ENCODE results near the gene FTCDNL1. TPM values are rescaled to one million over a fixed set of nuclear protein-coding genes. Genes with fewer than 3 reads are reported as not detected.

Gene FTCDNL1
- total and polyA plus RNA-seq, 2 donors (not counting 1 experiment from before 2014, with no cell fraction given), result 1.7 to 1.9 TPM

DNA sequence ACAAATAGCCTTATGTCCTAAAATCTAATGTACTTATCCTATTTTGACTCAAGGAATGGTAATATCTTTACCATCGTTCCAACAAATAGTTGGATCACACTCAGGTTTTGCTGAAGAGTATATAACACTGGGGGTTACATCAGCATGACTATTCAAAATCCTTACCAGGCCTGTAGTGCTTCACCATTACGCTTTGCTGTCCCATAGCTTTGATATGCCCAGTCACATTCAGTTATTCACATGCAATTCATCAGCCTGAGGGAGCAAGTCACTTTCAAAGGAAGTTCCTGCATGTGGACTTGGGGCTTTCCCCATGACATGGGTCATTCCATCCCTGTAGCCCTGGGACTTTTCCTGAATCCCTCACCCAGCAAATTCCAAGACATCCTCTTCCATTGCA, 39.6 kb downstream of the FTCDNL1 start:
- TF ChIP-seq EZH2 (IDR thresholded peaks at IDR 0.05; ENCODE audit: borderline replicate concordance, insufficient read depth, low read depth, low read length, poor library complexity, severe bottlenecking) (no peak), CTCF (IDR thresholded peaks at IDR 0.05) (no peak)
- WGBS (ENCODE audit: insufficient coverage), result 85% methylated on average over 1 of the region's 2 CpGs
- no peak overlapping the region for H3K4me2 ChIP-seq (replicated peaks; ENCODE audit: low read depth, low read length, poor library complexity, severe bottlenecking)
- no peak overlapping the region for H3K4me3 ChIP-seq (ENCODE audit: control extremely low read depth in 1 of 5, extremely low read depth in 1 of 5, insufficient read depth in 1 of 5, low read depth in 2 of 5, low read length in 4 of 5)
- no peaks in the 10 kb centered on the region for H4K20me1 ChIP-seq (ENCODE audit: control insufficient read depth, insufficient read depth, low read length, poor library complexity, severe bottlenecking)
- DNase-seq, result no peak
- no peaks in the 10 kb centered on the region for H3K4me1 Mint-ChIP-seq
- no peaks in the 10 kb centered on the region for H3K9me3 ChIP-seq (ENCODE audit: control extremely low read depth in 1 of 3, control insufficient read depth in 2 of 3, insufficient read depth in 1 of 3, low read length in 2 of 3)
- no peaks in the 10 kb centered on the region for H3K9me3 Mint-ChIP-seq (ENCODE audit: insufficient read depth)
- CTCF ChIA-PET, result no interaction called here
- no peaks in the 10 kb centered on the region for H3K27me3 ChIP-seq (replicated peaks in 1 of 4; ENCODE audit: control extremely low read depth in 1 of 4, control insufficient read depth in 3 of 4, insufficient read depth in 4 of 4, low read length in 3 of 4)
- intact Hi-C loops (cut with micrococcal nuclease), result no loop called here
- no peak overlapping the region for H3K27ac Mint-ChIP-seq
- POLR2A ChIA-PET, result no interaction called here
- no peak overlapping the region for H3K9ac ChIP-seq (ENCODE audit: low read length)
- no peaks in the 10 kb centered on the region for H3K27me3 Mint-ChIP-seq
- no peaks in the 10 kb centered on the region for H3K4me1 ChIP-seq (ENCODE audit: control insufficient read depth in 2 of 2, insufficient read depth in 2 of 2, low read length in 2 of 2)
- ATAC-seq (ENCODE audit: low read depth), result no peak
- H3K79me2 ChIP-seq (ENCODE audit: control insufficient read depth, insufficient read depth, low read length), result no peaks in the 10 kb centered on the region
- H3K27ac ChIP-seq (ENCODE audit: low read length in 2 of 2), result no peak overlapping the region
- H2AFZ ChIP-seq (ENCODE audit: insufficient read depth, low read depth, low read length, poor library complexity, severe bottlenecking), result no peak overlapping the region
- no peaks in the 10 kb centered on the region for H3K36me3 ChIP-seq (replicated peaks in 1 of 2; ENCODE audit: control extremely low read depth in 1 of 2, control insufficient read depth in 1 of 2, extremely low read depth in 1 of 2, insufficient read depth in 2 of 2, low read length in 1 of 2)
- H3K4me3 Mint-ChIP-seq, result no peak overlapping the region

DNA sequence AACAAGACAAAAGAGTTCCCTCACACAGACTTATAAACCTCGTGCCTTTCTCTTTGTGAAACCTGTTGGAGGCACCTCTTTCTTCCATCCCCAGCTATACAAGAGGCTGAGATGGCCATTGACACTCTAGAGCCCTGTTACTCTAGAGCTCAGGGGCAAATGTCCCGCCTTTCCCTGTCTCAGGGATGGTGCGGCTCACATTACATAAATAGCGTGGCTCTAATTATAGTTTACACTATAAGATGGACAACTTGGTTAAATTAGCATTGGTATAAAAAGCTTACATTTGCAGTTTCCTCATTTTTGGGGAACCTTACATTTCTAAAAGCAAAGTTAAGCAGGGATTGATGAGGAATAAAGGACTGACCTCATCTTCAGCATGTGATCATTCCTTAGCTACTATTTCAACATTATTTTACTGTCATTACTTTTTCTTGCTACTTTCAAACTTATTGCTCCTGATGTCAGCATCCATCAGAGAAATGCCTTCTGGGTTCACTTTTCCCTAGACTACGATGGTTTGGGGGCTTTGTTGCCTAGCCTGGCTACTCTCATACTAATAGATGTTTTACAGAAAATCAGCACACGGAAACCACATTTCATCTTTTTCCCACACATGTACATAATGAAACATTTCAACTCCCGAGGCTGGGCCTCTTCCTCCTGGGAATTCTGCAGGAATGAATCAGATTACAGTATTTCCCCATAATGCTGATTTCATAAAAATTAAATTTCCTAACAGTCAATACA, 40.4 kb downstream of the FTCDNL1 start:
- Histone ChIP-seq H3K27ac (ENCODE audit: low read length in 2 of 2) (no peak overlapping the region), H3K4me2 (replicated peaks; ENCODE audit: low read depth, low read length, poor library complexity, severe bottlenecking) (no peak overlapping the region), H3K79me2 (ENCODE audit: control insufficient read depth, insufficient read depth, low read length) (no peaks in the 10 kb centered on the region), H2AFZ (ENCODE audit: insufficient read depth, low read depth, low read length, poor library complexity, severe bottlenecking) (no peak overlapping the region), H3K4me3 (ENCODE audit: control extremely low read depth in 1 of 5, extremely low read depth in 1 of 5, insufficient read depth in 1 of 5, low read depth in 2 of 5, low read length in 4 of 5) (no peak overlapping the region), H3K9ac (ENCODE audit: low read length) (no peak overlapping the region), H3K36me3 (replicated peaks in 1 of 2; ENCODE audit: control extremely low read depth in 1 of 2, control insufficient read depth in 1 of 2, extremely low read depth in 1 of 2, insufficient read depth in 2 of 2, low read length in 1 of 2) (no peaks in the 10 kb centered on the region), H3K4me1 (ENCODE audit: control insufficient read depth in 2 of 2, insufficient read depth in 2 of 2, low read length in 2 of 2) (no peaks in the 10 kb centered on the region), H3K9me3 (ENCODE audit: control extremely low read depth in 1 of 3, control insufficient read depth in 2 of 3, insufficient read depth in 1 of 3, low read length in 2 of 3) (no peaks in the 10 kb centered on the region), H4K20me1 (ENCODE audit: control insufficient read depth, insufficient read depth, low read length, poor library complexity, severe bottlenecking) (no peaks in the 10 kb centered on the region), H3K27me3 (replicated peaks in 1 of 4; ENCODE audit: control extremely low read depth in 1 of 4, control insufficient read depth in 3 of 4, insufficient read depth in 4 of 4, low read length in 3 of 4) (no peaks in the 10 kb centered on the region)
- intact Hi-C loops (cut with micrococcal nuclease), result no loop called here
- Mint-ChIP-seq H3K27ac (no peak overlapping the region), H3K9me3 (ENCODE audit: insufficient read depth) (no peaks in the 10 kb centered on the region), H3K4me3 (no peak overlapping the region), H3K4me1 (no peaks in the 10 kb centered on the region), H3K27me3 (no peaks in the 10 kb centered on the region)
- DNase-seq (no peak), ATAC-seq (ENCODE audit: low read depth) (no peak)
- ChIA-PET CTCF (no interaction called here), POLR2A (no interaction called here)
- no peak for TF ChIP-seq EZH2 (IDR thresholded peaks at IDR 0.05; ENCODE audit: borderline replicate concordance, insufficient read depth, low read depth, low read length, poor library complexity, severe bottlenecking)
- 90% methylated on average over 4 of the region's 7 CpGs for WGBS (ENCODE audit: insufficient coverage)
